IPS-20b (cell line): ENCODE measurements around the gene PLEKHG2.
A peak's percentile ranks its signal among the peaks of the same experiment; 100 is the strongest.

Experiments
- H3K27ac ChIP-seq: one replicate; pipeline ENCODE4 v1.5.1; 2013; ENCODE audit warnings: low read length
- H3K27me3 ChIP-seq: 2 replicates; pipeline ENCODE4 v1.6.1; 2013; ENCODE audit warnings: mild to moderate bottlenecking, low read length, inconsistent platforms; ENCODE audit not compliant: insufficient read depth
- H3K36me3 ChIP-seq: 2 replicates; pipeline ENCODE4 v1.6.1; 2013; ENCODE audit warnings: low read depth, mild to moderate bottlenecking, inconsistent platforms, low read length, moderate library complexity; ENCODE audit not compliant: insufficient read depth
- H3K4me1 ChIP-seq: 2 replicates; pipeline ENCODE4 v1.6.1; 2013; ENCODE audit warnings: mild to moderate bottlenecking, control low read depth, inconsistent platforms, low read length, moderate library complexity; ENCODE audit not compliant: insufficient read depth
- H3K4me3 ChIP-seq: 2 replicates; pipeline ENCODE4 v1.5.1; 2013; ENCODE audit warnings: mild to moderate bottlenecking, low read length, inconsistent platforms
- H3K9ac ChIP-seq: 2 replicates; pipeline ENCODE4 v1.6.1; 2013; ENCODE audit warnings: low read depth, mild to moderate bottlenecking, inconsistent platforms, low read length, moderate library complexity
- H3K9me3 ChIP-seq: 2 replicates; pipeline ENCODE4 v1.6.1; 2013; ENCODE audit warnings: mild to moderate bottlenecking, low read depth, low read length, inconsistent platforms; ENCODE audit not compliant: insufficient read depth

Gene PLEKHG2

DNA sequence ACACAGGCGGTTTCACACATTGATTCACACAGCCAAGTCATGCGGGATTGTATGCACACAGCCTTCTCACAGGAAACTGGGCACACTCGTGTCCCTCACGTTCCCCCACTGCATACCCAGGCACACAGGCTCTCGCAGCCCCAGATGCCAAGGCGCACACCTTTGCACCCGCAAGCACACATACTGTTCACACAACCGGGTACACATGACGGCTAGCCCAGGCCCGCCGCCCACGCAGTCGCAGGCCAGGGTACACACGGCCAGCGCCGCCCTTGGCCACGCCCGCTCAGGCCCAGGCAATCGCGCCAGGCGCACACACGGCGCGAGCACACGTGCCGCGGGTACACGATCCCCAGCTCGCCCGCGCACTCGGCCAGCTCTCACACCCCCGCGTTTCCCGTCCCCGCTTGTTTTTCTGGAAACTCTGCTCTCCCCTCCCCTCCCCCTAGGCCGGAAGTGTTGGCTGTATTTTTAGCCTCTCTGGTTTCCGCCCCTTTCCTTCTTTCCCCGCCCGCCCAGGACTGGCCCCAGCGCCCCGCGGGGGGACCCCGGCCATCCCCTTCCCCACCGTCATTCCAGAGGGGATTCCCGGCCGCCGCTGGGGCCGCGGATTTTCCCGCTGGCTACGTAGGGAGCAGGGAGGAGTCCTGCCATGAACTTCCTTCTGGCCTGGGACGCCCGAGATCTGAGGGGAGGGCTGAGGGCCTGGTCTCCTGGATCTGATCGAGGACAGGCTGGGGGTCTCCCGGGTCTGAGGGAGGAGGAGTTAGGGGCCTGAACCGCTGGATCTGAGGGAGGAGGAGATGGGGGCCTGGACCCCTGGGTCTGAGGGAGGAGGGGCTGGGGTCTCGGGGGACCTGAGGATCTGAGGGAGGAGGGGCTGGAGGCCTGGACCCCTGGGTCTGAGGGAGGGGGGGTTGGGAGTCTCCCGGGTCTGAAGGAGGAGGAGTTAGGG lies 9.8 kb upstream of the PLEKHG2 start:
- H3K9ac ChIP-seq = peak overlapping the region; percentile 90
- H3K4me1 ChIP-seq = peaks cover 25% of the 10 kb centered on the region; the same call in 1 of the 2 replicates
- no peaks in the 10 kb centered on the region for H3K9me3 ChIP-seq
- H3K27me3 ChIP-seq = no peaks in the 10 kb centered on the region; the same call in 1 of the 2 replicates
- no peaks in the 10 kb centered on the region for H3K36me3 ChIP-seq
- peak overlapping the region; percentile 90 for H3K27ac ChIP-seq
- peak overlapping the region; percentile 66 for H3K4me3 ChIP-seq

DNA sequence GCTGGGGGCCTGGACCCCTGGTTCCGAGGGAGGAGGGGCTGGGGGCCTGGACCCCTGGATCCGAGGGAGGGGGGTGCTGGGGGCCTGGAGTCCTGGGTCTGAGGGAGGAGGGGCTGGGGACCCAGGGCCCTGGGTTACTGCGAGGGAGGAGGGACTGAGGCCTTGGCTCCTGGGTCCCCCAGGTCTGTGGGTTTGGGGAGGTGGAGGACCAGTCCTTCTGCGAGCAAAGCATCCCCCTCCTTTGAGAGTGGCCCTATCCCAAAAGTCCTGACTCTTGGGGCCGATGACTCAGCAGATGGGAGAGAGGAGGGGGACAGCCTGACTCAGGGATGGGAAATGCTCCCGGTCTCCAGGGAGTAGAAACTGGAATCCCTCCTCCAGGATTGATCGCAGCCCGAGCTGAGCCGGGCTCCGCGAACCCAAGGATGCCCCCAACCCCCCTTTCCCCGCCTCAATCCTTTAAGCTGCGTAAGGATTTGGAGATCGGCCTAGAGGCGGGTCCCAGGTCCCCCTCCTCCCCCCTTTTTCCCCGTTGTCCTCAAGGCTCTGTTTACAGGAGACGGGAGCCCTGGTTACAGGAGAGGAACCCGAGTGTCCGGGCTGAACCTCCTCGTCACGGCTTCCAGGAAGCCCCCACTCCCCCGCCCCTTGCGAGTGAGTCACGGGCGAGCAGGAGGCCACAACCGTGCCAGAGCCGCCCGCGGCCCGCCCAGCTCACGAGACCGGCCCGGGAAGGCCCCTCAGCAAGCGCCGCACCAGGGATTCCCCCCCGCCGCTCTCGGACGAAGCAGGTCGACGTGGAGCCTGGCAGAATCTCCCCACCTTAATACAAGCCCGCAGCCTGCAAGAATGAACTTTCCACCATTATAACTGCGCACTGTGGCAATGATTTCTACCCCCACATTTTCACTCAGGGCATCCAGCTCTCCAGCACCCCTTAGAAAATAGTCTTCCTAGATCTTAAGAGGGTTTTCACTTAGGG lies 8.8 kb upstream of the PLEKHG2 start:
- peaks cover 7% of the 10 kb centered on the region; the same call in 1 of the 2 replicates for H3K36me3 ChIP-seq
- H3K9ac ChIP-seq = peak overlapping the region; percentile 90
- peaks cover 26% of the 10 kb centered on the region; the same call in 1 of the 2 replicates for H3K4me1 ChIP-seq
- no peaks in the 10 kb centered on the region for H3K9me3 ChIP-seq
- H3K27ac ChIP-seq = peak overlapping the region; percentile 90
- peak overlapping the region; percentile 66 for H3K4me3 ChIP-seq
- H3K27me3 ChIP-seq = no peaks in the 10 kb centered on the region; the same call in 1 of the 2 replicates

DNA sequence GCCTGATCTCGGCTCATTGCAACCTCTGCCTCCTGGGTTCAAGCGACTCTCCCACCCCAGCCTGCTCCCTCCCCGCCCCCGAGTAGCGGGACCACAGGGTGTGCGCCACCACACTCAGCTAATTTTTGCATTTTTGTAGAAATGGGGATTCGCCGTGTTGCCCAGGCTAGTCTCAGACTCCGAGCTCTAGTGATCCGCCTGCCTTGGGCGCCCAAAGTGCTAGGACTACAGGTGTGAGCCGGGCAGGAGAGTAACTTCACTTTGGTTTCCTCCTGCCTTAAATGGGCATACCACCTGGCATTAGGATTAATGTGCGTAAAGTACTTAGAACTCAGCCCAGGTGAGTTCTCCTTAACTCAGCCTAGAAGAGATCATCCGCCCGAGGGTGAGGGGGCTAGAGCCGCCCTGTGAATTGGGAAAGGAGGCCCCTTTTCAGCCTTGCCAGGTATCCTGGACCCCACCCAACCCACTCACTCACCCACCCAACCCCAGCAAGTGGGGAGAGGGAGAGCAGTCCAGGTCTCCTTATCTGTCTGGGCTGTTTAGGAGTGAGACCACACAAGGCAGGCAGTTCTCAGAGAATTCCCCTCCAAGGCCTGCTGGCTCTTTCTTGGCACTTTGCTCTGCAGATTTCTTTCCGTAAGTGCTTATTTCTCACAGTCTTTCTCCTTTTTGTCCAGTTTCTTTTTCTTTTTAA lies 7.1 kb upstream of the PLEKHG2 start:
- Histone ChIP-seq H3K4me1 (peaks cover 30% of the 10 kb centered on the region; the same call in 1 of the 2 replicates), H3K9ac (no peak overlapping the region), H3K4me3 (no peak overlapping the region), H3K36me3 (peaks cover 9% of the 10 kb centered on the region; the same call in 1 of the 2 replicates), H3K9me3 (no peaks in the 10 kb centered on the region), H3K27ac (no peak overlapping the region), H3K27me3 (no peaks in the 10 kb centered on the region; the same call in 1 of the 2 replicates)

DNA sequence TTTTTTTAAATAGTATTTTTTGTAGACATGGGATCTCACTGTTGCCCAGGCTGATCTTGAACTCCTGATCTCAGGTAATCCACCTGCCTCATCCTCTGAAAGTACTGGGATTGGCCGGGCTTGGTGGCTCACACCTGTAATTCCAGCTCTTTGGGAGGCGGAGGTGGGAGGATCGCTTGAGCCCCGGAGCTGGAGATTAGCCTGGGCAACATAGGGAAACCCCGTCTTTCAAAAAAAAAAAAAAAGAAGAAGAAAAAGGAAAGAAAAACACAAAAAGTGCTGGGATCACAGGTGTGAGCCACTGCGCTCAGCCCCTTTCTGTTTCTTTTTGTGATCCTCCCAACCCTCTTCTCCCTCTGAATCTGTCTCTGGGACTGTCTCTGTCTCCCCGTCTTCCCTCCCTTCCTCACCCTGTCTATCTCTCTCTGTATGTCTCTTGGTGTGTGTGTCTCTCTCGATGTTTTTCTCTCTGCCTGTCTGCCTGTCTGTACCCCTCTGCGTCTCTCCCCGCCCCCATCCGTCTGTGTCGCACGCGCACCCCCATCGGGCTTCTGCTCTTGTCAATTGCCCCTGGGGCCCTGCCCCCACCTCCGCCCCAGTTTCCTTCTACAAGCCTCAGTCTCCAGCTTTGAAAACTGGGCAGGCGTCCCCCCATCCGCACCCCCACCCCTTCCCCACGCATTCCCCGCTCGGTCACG lies 6.4 kb upstream of the PLEKHG2 start:
- H3K36me3 ChIP-seq = peaks cover 9% of the 10 kb centered on the region; the same call in 1 of the 2 replicates
- no peaks in the 10 kb centered on the region; the same call in 1 of the 2 replicates for H3K27me3 ChIP-seq
- peaks cover 36% of the 10 kb centered on the region for H3K4me1 ChIP-seq
- H3K27ac ChIP-seq = peak overlapping the region; percentile 12
- H3K9me3 ChIP-seq = no peaks in the 10 kb centered on the region
- H3K9ac ChIP-seq = peak overlapping the region; percentile 61; the same call in 1 of the 2 replicates
- H3K4me3 ChIP-seq = peak overlapping the region; percentile 96

DNA sequence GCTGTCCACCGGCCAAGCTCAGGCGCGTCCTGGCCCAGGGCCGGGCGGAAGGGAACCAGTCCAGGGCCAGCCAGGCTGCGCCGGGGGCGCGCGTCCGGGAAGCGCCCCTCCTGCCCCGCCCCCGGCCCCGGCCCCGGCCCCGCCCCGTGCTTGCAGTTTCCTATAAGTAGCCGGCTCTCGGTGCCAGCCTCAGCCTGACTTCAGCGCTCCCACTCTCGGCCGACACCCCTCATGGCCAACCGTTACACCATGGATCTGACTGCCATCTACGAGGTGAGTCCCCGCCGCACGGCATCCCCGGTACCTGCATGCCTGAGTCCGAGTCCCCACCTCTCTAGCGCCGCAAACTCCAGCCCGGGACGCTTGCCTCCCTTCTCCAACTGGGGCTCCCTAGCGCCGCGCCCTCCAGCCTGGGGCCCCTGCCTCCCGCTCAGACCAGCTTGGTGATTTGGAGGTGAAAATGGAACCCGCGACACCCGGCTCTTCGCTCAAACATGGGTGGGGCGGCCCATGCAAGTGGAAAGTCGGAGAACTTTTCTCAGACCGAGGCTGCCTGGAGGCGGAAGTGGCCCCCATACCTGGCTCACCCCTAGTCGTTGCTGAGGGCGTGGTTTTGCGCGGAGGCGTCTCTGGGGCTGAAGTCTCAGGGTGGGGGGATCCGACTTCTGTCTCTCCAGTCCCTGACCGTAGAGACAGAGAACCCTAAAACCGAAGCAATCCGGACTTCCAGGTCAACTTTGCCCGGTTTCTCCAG lies 5.6 kb upstream of the PLEKHG2 start, which contains the start of gene ZFP36:
ZFP36 (plus strand) TSS at position 192 of the 754 bp plus-strand sequence; CDS start at position 250, 58 bp downstream.
- Histone ChIP-seq H3K9ac (peak within 1 kb of the TSS; percentile 90; the same call in 1 of the 2 replicates), H3K36me3 (peaks cover 9% of the 10 kb centered on the region; the same call in 1 of the 2 replicates), H3K27ac (peak within 1 kb of the TSS; percentile 12), H3K4me1 (peaks cover 37% of the 10 kb centered on the region), H3K4me3 (peak within 1 kb of the TSS; percentile 96), H3K27me3 (no peaks in the 10 kb centered on the region; the same call in 1 of the 2 replicates), H3K9me3 (no peaks in the 10 kb centered on the region)

DNA sequence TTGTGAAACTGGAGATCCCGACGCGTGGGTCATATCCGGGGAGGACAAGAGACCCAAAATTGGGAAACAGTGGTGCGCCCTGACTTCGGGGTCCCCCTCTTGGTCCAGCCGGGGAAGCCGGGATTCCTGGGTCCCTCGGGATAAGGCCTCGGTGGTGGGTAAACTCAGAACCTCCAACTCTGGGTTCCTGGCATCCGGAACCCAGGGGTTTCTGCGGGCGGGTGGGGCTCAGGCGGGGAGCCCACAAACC lies 5.1 kb upstream of the PLEKHG2 start:
- Histone ChIP-seq H3K9me3 (no peaks in the 10 kb centered on the region), H3K27ac (no peak overlapping the region), H3K9ac (peak overlapping the region; percentile 90; the same call in 1 of the 2 replicates), H3K36me3 (peaks cover 9% of the 10 kb centered on the region; the same call in 1 of the 2 replicates), H3K4me3 (peak overlapping the region; percentile 96), H3K27me3 (no peaks in the 10 kb centered on the region; the same call in 1 of the 2 replicates), H3K4me1 (peaks cover 32% of the 10 kb centered on the region)

DNA sequence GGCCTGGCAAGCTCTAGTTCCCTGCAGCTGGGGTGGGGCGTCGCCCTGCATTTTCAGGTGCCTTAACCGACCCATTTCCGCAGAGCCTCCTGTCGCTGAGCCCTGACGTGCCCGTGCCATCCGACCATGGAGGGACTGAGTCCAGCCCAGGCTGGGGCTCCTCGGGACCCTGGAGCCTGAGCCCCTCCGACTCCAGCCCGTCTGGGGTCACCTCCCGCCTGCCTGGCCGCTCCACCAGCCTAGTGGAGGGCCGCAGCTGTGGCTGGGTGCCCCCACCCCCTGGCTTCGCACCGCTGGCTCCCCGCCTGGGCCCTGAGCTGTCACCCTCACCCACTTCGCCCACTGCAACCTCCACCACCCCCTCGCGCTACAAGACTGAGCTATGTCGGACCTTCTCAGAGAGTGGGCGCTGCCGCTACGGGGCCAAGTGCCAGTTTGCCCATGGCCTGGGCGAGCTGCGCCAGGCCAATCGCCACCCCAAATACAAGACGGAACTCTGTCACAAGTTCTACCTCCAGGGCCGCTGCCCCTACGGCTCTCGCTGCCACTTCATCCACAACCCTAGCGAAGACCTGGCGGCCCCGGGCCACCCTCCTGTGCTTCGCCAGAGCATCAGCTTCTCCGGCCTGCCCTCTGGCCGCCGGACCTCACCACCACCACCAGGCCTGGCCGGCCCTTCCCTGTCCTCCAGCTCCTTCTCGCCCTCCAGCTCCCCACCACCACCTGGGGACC lies 4.6 kb upstream of the PLEKHG2 start:
- H3K4me3 ChIP-seq = peak overlapping the region; percentile 96; the same call in 1 of the 2 replicates
- no peaks in the 10 kb centered on the region for H3K9me3 ChIP-seq
- H3K36me3 ChIP-seq = peaks cover 9% of the 10 kb centered on the region; the same call in 1 of the 2 replicates
- H3K4me1 ChIP-seq = peaks cover 32% of the 10 kb centered on the region
- no peaks in the 10 kb centered on the region; the same call in 1 of the 2 replicates for H3K27me3 ChIP-seq
- no peak overlapping the region for H3K27ac ChIP-seq
- peak overlapping the region; percentile 90; the same call in 1 of the 2 replicates for H3K9ac ChIP-seq

DNA sequence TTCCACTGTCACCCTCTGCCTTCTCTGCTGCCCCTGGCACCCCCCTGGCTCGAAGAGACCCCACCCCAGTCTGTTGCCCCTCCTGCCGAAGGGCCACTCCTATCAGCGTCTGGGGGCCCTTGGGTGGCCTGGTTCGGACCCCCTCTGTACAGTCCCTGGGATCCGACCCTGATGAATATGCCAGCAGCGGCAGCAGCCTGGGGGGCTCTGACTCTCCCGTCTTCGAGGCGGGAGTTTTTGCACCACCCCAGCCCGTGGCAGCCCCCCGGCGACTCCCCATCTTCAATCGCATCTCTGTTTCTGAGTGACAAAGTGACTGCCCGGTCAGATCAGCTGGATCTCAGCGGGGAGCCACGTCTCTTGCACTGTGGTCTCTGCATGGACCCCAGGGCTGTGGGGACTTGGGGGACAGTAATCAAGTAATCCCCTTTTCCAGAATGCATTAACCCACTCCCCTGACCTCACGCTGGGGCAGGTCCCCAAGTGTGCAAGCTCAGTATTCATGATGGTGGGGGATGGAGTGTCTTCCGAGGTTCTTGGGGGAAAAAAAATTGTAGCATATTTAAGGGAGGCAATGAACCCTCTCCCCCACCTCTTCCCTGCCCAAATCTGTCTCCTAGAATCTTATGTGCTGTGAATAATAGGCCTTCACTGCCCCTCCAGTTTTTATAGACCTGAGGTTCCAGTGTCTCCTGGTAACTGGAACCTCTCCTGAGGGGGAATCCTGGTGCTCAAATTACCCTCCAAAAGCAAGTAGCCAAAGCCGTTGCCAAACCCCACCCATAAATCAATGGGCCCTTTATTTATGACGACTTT lies 3.9 kb upstream of the PLEKHG2 start:
- Histone ChIP-seq H3K36me3 (peaks cover 9% of the 10 kb centered on the region; the same call in 1 of the 2 replicates), H3K4me1 (peaks cover 32% of the 10 kb centered on the region), H3K4me3 (peak overlapping the region; percentile 92), H3K27ac (no peak overlapping the region), H3K9me3 (no peaks in the 10 kb centered on the region), H3K9ac (no peak overlapping the region; the same call in 1 of the 2 replicates), H3K27me3 (no peaks in the 10 kb centered on the region; the same call in 1 of the 2 replicates)
